ENCODE data around the gene CPAMD8. TPM values are rescaled to one million over a fixed set of nuclear protein-coding genes. Genes with fewer than 3 reads are reported as not detected.
A peak's percentile ranks its signal among the peaks of the same experiment; 100 is the strongest.

CPAMD8 gene
- total and polyA plus RNA-seq, 9 of the 15 experiments (the other 6 are each of a cell fraction or from before 2014, with no cell fraction given) = 0.20 to 2.1 (median 1.3) TPM

DNA sequence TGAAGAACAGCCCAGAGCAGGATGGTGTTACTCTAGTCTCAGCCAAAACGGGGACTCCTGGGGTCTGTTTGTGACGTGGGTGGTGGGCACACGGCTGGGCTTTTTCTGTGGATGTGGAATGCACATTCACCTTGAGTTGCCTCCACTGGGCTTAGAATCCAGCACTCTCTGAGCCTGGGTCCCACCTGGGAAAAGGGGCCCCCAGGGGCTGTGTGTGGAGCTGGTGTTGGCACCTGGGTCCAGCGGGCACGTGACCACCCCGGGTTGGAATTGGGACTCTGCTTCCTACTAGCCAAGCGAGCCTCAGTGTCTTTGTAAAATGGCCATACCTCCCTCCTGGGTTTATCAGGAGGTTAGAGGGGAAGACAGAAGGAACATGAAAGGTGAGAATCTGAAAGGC lies 167.0 kb downstream of the CPAMD8 start:
- POLR2A ChIA-PET = interaction anchor here (0.6 to 1.3 kb wide), 2 partner anchors 10 to 1706 kb away, joined by 3 to 5 read pairs; no protein-coding TSS in a partner anchor
- no peak for FAIRE-seq

DNA sequence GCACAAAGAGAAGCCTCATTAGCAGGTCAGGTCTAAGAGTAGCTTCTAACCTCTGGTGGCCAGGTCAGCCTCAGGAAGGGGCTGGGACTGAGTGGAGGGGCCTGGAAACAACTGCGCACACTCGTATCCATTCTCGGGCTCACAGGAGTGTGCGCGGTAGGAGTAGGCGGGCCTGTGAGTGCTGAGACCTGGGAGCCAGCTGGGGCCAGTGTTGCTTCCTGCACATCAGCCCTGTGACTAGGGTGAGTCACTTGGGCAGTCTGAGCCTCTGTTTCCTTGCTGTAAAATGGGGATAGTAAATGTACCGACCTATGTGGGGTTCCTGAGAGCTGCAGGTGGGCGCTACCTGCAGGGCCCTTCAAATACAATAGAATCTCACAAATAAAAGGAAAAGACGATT lies 170.5 kb downstream of the CPAMD8 start:
- POLR2A ChIA-PET = no interaction called here
- no peaks in the 10 kb centered on the region for H3K27me3 ChIP-seq (ENCODE audit: control insufficient read depth in 2 of 2, insufficient read depth in 2 of 2, low read length in 2 of 2)
- DNase-seq (ENCODE audit: extremely low read depth in 1 of 4, low spot score in 3 of 4) = peak in 2 of 4 experiments; percentile 17 to 27
- no peaks in the 10 kb centered on the region for H3K9me3 ChIP-seq (replicated peaks; ENCODE audit: control insufficient read depth, insufficient read depth, low read depth, low read length)
- ATAC-seq = peak; percentile 47; the same call in 2 of the 3 replicates
- no peak overlapping the region for H3K9ac ChIP-seq (ENCODE audit: insufficient read depth in 1 of 2, low read depth in 2 of 2, low read length in 2 of 2)
- 73% methylated on average over 8 of the region's 9 CpGs for WGBS (ENCODE audit: insufficient coverage, low coverage, missing lambda C conversion rate)
- peaks cover 44% of the 10 kb centered on the region; the same call in 2 of the 3 replicates for H3K36me3 ChIP-seq (ENCODE audit: control insufficient read depth, insufficient read depth, low read length)
- H3K4me3 ChIP-seq = no peak overlapping the region
- H3K27ac ChIP-seq (ENCODE audit: extremely low read depth, low read depth, low read length) = no peak overlapping the region
- H3K9me1 ChIP-seq (ENCODE audit: control insufficient read depth, insufficient read depth, low read length) = peaks cover 4% of the 10 kb centered on the region
- H3K79me2 ChIP-seq (ENCODE audit: control insufficient read depth, insufficient read depth, low read length) = no peaks in the 10 kb centered on the region
- no TSS peak for BruUV-seq (replicated peaks)
- H4K20me1 ChIP-seq (replicated peaks; ENCODE audit: control insufficient read depth, insufficient read depth, low read length) = no peaks in the 10 kb centered on the region
- no peak overlapping the region for H2AFZ ChIP-seq (ENCODE audit: low read depth, low read length)
- in situ Hi-C loops (cut with MboI) = no loop called here
- no peak for FAIRE-seq
- intact Hi-C loops (cut with micrococcal nuclease) = no loop called here
- no peak overlapping the region for H3K4me2 ChIP-seq (ENCODE audit: insufficient read depth, low read length)
- CTCF ChIA-PET (ENCODE audit: low intra/inter-chr PET ratio) = no interaction called here
- peaks cover 0 to 5% of the 10 kb centered on the region in 2 experiments; a peak in 1 of 5 replicates for H3K4me1 ChIP-seq (replicated peaks in 1 of 2; ENCODE audit: control insufficient read depth in 2 of 2, insufficient read depth in 2 of 2, low read length in 2 of 2)
- no peak for TF ChIP-seq HSF4 (CRISPR knock-in tag; IDR thresholded peaks at IDR 0.05; ENCODE audit: borderline replicate concordance)
- TF ChIP-seq, protein P1, sequence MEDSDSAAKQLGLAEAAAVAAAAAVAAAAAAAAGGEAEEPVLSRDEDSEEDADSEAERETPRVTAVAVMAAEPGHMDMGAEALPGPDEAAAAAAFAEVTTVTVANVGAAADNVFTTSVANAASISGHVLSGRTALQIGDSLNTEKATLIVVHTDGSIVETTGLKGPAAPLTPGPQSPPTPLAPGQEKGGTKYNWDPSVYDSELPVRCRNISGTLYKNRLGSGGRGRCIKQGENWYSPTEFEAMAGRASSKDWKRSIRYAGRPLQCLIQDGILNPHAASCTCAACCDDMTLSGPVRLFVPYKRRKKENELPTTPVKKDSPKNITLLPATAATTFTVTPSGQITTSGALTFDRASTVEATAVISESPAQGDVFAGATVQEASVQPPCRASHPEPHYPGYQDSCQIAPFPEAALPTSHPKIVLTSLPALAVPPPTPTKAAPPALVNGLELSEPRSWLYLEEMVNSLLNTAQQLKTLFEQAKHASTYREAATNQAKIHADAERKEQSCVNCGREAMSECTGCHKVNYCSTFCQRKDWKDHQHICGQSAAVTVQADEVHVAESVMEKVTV (CRISPR knock-in tag; IDR thresholded peaks at IDR 0.05) = no peak
- TF ChIP-seq SAFB2 (IDR thresholded peaks at IDR 0.05; ENCODE audit: borderline replicate concordance, low read depth, low read length, severe bottlenecking) = no peak
- peak; percentile 24; the same call in 1 of the 2 replicates for TF ChIP-seq JUND (IDR thresholded peaks at IDR 0.05; ENCODE audit: borderline replicate concordance, low read depth, low read length)
- TF ChIP-seq JUND (tag; IDR thresholded peaks at IDR 0.05; ENCODE audit: borderline replicate concordance, low read depth, low read length) = no peak
- TF ChIP-seq, protein P2, sequence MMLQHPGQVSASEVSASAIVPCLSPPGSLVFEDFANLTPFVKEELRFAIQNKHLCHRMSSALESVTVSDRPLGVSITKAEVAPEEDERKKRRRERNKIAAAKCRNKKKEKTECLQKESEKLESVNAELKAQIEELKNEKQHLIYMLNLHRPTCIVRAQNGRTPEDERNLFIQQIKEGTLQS (IDR thresholded peaks at IDR 0.05) = 0 out of 2 replicates have a peak, but pooled peaks have one; percentile 24
- TF ChIP-seq, protein P2 (CRISPR knock-in tag; conservative IDR thresholded peaks at IDR 0.05) = no peak

More for the DNA sequence above, 167.0 kb downstream of the CPAMD8 start:
- in situ Hi-C loops (cut with MboI) (no loop called here), intact Hi-C loops (cut with micrococcal nuclease) (no loop called here)
- Histone ChIP-seq H3K4me1 (replicated peaks in 1 of 2; ENCODE audit: control insufficient read depth in 2 of 2, insufficient read depth in 2 of 2, low read length in 2 of 2) (peaks cover 0 to 4% of the 10 kb centered on the region in 2 experiments; a peak in 1 of 5 replicates), H3K4me2 (ENCODE audit: insufficient read depth, low read length) (no peak overlapping the region), H3K9ac (ENCODE audit: insufficient read depth in 1 of 2, low read depth in 2 of 2, low read length in 2 of 2) (no peak overlapping the region), H4K20me1 (replicated peaks; ENCODE audit: control insufficient read depth, insufficient read depth, low read length) (no peaks in the 10 kb centered on the region), H2AFZ (ENCODE audit: low read depth, low read length) (no peak overlapping the region), H3K27ac (ENCODE audit: extremely low read depth, low read depth, low read length) (no peak overlapping the region; the same call in 2 of the 3 replicates), H3K36me3 (ENCODE audit: control insufficient read depth, insufficient read depth, low read length) (peaks cover 37% of the 10 kb centered on the region), H3K79me2 (ENCODE audit: control insufficient read depth, insufficient read depth, low read length) (no peaks in the 10 kb centered on the region), H3K9me3 (replicated peaks; ENCODE audit: control insufficient read depth, insufficient read depth, low read depth, low read length) (no peaks in the 10 kb centered on the region), H3K4me3 (no peak overlapping the region), H3K27me3 (ENCODE audit: control insufficient read depth in 2 of 2, insufficient read depth in 2 of 2, low read length in 2 of 2) (no peaks in the 10 kb centered on the region), H3K9me1 (ENCODE audit: control insufficient read depth, insufficient read depth, low read length) (peaks cover 2% of the 10 kb centered on the region)
- CTCF ChIA-PET (ENCODE audit: low intra/inter-chr PET ratio) = no interaction called here
- no TSS peak for BruUV-seq (replicated peaks)
- ATAC-seq (no peak), DNase-seq (ENCODE audit: extremely low read depth in 1 of 4, low spot score in 3 of 4) (no peak)
- WGBS (ENCODE audit: insufficient coverage, low coverage, missing lambda C conversion rate) = 89% methylated on average over 7 of the region's 7 CpGs
- TF ChIP-seq, protein P3, sequence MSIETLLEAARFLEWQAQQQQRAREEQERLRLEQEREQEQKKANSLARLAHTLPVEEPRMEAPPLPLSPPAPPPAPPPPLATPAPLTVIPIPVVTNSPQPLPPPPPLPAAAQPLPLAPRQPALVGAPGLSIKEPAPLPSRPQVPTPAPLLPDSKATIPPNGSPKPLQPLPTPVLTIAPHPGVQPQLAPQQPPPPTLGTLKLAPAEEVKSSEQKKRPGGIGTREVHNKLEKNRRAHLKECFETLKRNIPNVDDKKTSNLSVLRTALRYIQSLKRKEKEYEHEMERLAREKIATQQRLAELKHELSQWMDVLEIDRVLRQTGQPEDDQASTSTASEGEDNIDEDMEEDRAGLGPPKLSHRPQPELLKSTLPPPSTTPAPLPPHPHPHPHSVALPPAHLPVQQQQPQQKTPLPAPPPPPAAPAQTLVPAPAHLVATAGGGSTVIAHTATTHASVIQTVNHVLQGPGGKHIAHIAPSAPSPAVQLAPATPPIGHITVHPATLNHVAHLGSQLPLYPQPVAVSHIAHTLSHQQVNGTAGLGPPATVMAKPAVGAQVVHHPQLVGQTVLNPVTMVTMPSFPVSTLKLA (conservative IDR thresholded peaks at IDR 0.05) = no peak
- no peak for TF ChIP-seq ZNF551 (CRISPR knock-in tag; IDR thresholded peaks at IDR 0.05)
- no peak for TF ChIP-seq RBFOX2 (IDR thresholded peaks at IDR 0.05; ENCODE audit: low read depth, low read length)
